Adipocyte (in vitro differentiated cells): ENCODE data around the gene KAT7.
"Not testable (repeated sequence)": the region's sequence is repeated elsewhere in the genome, so short reads cannot be mapped to it uniquely, and the experiment has no call there.

Source experiments
- DNase-seq: peaks from one replicate; pipeline ENCODE4 v3.0.0-alpha.2; 2015; ENCODE audit warnings: low read depth
- H3K27me3 ChIP-seq: replicated peaks from 2 replicates; pipeline ENCODE4 v1.7.0; 2013; ENCODE audit warnings: mild to moderate bottlenecking, low read length, moderate library complexity; ENCODE audit not compliant: control insufficient read depth, insufficient read depth
- H3K36me3 ChIP-seq: 2 replicates; pipeline ENCODE4 v1.7.0; 2013; ENCODE audit warnings: low read length, mild to moderate bottlenecking, moderate library complexity; ENCODE audit not compliant: control insufficient read depth, insufficient read depth, severe bottlenecking
- H3K4me1 ChIP-seq: 2 replicates; pipeline ENCODE4 v1.7.0; 2013; ENCODE audit warnings: mild to moderate bottlenecking, low read length, moderate library complexity; ENCODE audit not compliant: control insufficient read depth, insufficient read depth
- H3K4me3 ChIP-seq: 2 replicates; pipeline ENCODE4 v1.7.0; 2013; ENCODE audit warnings: mild to moderate bottlenecking, low read length, moderate library complexity
- H3K9ac ChIP-seq: 2 replicates; pipeline ENCODE4 v1.7.0; 2013; ENCODE audit warnings: mild to moderate bottlenecking, low read length, moderate library complexity
- H3K9me3 ChIP-seq: 2 replicates; pipeline ENCODE4 v1.7.0; 2013; ENCODE audit warnings: mild to moderate bottlenecking, low read length, moderate library complexity; ENCODE audit not compliant: control insufficient read depth

Gene KAT7

GRCh38 chr17:49815761-49816281 is 27.3 kb downstream of the KAT7 start:
- H3K36me3 ChIP-seq: peaks cover 70% of the 10 kb centered on the region
- no peak for DNase-seq
- peaks cover 4% of the 10 kb centered on the region for H3K4me1 ChIP-seq
- no peaks in the 10 kb centered on the region for H3K9me3 ChIP-seq
- no peaks in the 10 kb centered on the region for H3K27me3 ChIP-seq
- H3K4me3 ChIP-seq: no peak overlapping the region
- no peak overlapping the region for H3K9ac ChIP-seq

DNA sequence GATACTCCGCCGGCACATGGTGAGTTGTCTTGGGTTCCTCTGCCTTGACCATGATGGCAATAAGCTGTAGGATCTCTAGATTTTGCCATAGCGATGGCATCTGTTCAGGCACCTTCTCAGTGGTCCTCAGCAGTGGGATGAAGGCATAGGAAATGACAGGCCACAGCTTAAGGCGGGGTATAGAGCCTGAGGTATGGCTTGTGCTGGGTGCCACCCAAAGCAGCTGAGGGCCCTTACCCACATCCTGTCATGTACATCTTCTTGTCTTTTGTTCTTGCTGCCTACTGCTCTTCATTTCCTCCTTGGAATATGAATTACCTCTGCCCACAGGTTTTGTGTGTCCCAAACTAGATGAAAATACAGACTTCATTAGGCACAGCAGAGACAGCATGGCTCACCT is 29.5 kb downstream of the KAT7 start:
- Histone ChIP-seq H3K27me3 (no peaks in the 10 kb centered on the region), H3K4me3 (no peak overlapping the region), H3K9me3 (no peaks in the 10 kb centered on the region), H3K36me3 (peaks cover 74% of the 10 kb centered on the region), H3K9ac (no peak overlapping the region), H3K4me1 (peaks cover 11% of the 10 kb centered on the region)
- DNase-seq: no peak

- no peak for DNase-seq
- no peak overlapping the region for H3K4me3 ChIP-seq
- H3K36me3 ChIP-seq: peaks cover 75% of the 10 kb centered on the region
- H3K4me1 ChIP-seq: peaks cover 17% of the 10 kb centered on the region
- no peak overlapping the region for H3K9ac ChIP-seq
- no peaks in the 10 kb centered on the region for H3K27me3 ChIP-seq
- H3K9me3 ChIP-seq: no peaks in the 10 kb centered on the region
Observed at GRCh38 chr17:49819138-49819537, 30.7 kb downstream of the KAT7 start.

GRCh38 chr17:49819651-49820050 is 31.2 kb downstream of the KAT7 start:
- peaks cover 17% of the 10 kb centered on the region for H3K4me1 ChIP-seq
- no peak overlapping the region for H3K9ac ChIP-seq
- H3K27me3 ChIP-seq: no peaks in the 10 kb centered on the region
- H3K36me3 ChIP-seq: peaks cover 75% of the 10 kb centered on the region
- no peaks in the 10 kb centered on the region for H3K9me3 ChIP-seq
- no peak for DNase-seq
- H3K4me3 ChIP-seq: no peak overlapping the region

DNA sequence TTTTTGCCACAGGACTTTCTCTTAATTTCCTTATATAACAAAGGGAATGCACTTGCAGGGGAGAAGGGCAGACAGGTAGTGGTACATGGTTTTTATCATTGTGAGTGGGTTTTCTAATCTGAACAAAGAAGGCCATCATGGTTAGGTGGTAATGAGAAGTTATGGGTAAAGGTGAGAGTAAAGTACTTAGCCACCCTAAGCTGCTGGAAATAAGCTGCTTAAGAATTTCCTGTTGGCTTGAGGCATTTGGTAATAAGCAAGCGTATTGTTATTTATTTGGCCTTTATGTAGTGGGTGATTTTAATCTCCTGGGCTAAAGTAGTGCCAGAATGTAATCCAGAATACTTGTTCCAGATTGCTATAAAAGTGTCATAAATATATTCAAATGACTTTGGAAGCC is 32.3 kb downstream of the KAT7 start:
- Histone ChIP-seq H3K9me3 (no peaks in the 10 kb centered on the region), H3K4me1 (peaks cover 14% of the 10 kb centered on the region), H3K27me3 (no peaks in the 10 kb centered on the region), H3K9ac (no peak overlapping the region), H3K36me3 (peaks cover 80% of the 10 kb centered on the region), H3K4me3 (no peak overlapping the region)
- no peak for DNase-seq

DNA sequence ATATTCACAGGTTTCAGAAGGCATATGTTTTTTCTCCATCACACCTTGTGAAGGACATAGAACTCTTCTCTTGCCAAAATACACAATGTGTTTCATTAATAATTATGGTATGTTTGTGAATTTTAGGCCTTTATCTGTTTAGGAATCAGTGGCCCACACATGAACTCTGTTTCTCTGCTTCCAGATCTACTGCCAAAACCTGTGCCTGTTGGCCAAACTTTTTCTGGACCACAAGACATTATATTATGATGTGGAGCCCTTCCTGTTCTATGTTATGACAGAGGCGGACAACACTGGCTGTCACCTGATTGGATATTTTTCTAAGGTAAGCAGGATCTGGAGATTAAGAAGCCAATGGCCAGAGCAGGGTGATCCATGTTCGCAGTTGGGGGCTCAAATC is 33.0 kb downstream of the KAT7 start:
- no peak overlapping the region for H3K9ac ChIP-seq
- no peaks in the 10 kb centered on the region for H3K9me3 ChIP-seq
- H3K4me1 ChIP-seq: peaks cover 13% of the 10 kb centered on the region
- no peaks in the 10 kb centered on the region for H3K27me3 ChIP-seq
- peaks cover 80% of the 10 kb centered on the region for H3K36me3 ChIP-seq
- H3K4me3 ChIP-seq: no peak overlapping the region
- DNase-seq: no peak

GRCh38 chr17:49821916-49822315 is 33.4 kb downstream of the KAT7 start:
- Histone ChIP-seq H3K36me3 (peaks cover 80% of the 10 kb centered on the region), H3K9ac (no peak overlapping the region), H3K27me3 (no peaks in the 10 kb centered on the region), H3K4me1 (peaks cover 13% of the 10 kb centered on the region), H3K4me3 (no peak overlapping the region), H3K9me3 (no peaks in the 10 kb centered on the region)
- no peak for DNase-seq

GRCh38 chr17:49822829-49823228 is 34.3 kb downstream of the KAT7 start:
- peaks cover 13% of the 10 kb centered on the region for H3K4me1 ChIP-seq
- peak; percentile 16 for DNase-seq
- peaks cover 81% of the 10 kb centered on the region for H3K36me3 ChIP-seq

DNA sequence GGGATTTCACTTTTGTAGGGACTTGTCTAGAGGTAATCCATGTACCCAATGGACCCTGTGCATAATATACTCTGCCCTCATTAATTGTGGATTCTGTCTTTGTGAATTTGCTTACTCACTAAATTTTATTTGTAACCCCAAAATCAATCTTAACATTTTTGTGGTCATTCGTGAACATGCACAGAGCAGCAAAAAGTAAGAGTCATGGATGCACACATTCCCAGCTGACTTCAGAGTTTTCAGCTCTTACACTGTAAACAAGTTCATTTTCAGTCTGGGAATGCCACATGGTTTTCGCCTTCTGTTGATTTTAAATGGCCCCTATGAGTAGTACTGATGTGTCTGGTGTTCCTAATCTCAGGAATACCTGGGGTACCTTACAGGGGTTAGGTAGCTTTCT is 35.1 kb downstream of the KAT7 start:
- peaks cover 16% of the 10 kb centered on the region for H3K4me1 ChIP-seq
- H3K9ac ChIP-seq: peak overlapping the region; percentile 17
- no peaks in the 10 kb centered on the region for H3K9me3 ChIP-seq
- no peak overlapping the region for H3K4me3 ChIP-seq
- DNase-seq: no peak
- H3K27me3 ChIP-seq: no peaks in the 10 kb centered on the region
- H3K36me3 ChIP-seq: peaks cover 77% of the 10 kb centered on the region

More at GRCh38 chr17:49822829-49823228, 34.3 kb downstream of the KAT7 start:
- H3K27me3 ChIP-seq: no peaks in the 10 kb centered on the region
- no peak overlapping the region for H3K9ac ChIP-seq
- H3K9me3 ChIP-seq: no peaks in the 10 kb centered on the region
- no peak overlapping the region for H3K4me3 ChIP-seq

GRCh38 chr17:49825645-49826044 is 37.2 kb downstream of the KAT7 start:
- no peak for DNase-seq
- no peak overlapping the region for H3K4me3 ChIP-seq
- H3K36me3 ChIP-seq: peaks cover 77% of the 10 kb centered on the region
- H3K27me3 ChIP-seq: no peaks in the 10 kb centered on the region
- no peaks in the 10 kb centered on the region for H3K9me3 ChIP-seq
- H3K4me1 ChIP-seq: peaks cover 22% of the 10 kb centered on the region
- no peak overlapping the region for H3K9ac ChIP-seq

GRCh38 chr17:49828325-49828724 is 39.8 kb downstream of the KAT7 start:
- DNase-seq, H3K9me3 ChIP-seq, H3K27me3 ChIP-seq, H3K4me3 ChIP-seq, H3K9ac ChIP-seq: not testable (repeated sequence)
- peaks cover 12% of the 10 kb centered on the region for H3K4me1 ChIP-seq
- H3K36me3 ChIP-seq: peaks cover 72% of the 10 kb centered on the region

GRCh38 chr17:49829026-49829425 is 40.5 kb downstream of the KAT7 start:
- H3K4me3 ChIP-seq: no peak overlapping the region
- no peaks in the 10 kb centered on the region for H3K27me3 ChIP-seq

More at GRCh38 chr17:49829026-49829425, 40.5 kb downstream of the KAT7 start:
- Histone ChIP-seq H3K9ac (no peak overlapping the region), H3K4me1 (peaks cover 9% of the 10 kb centered on the region), H3K36me3 (peaks cover 72% of the 10 kb centered on the region), H3K9me3 (no peaks in the 10 kb centered on the region)
- DNase-seq: no peak
